Suprapubic skin (tissue), 4 donors: ENCODE results near the gene HELZ2. TPM values are rescaled to one million over a fixed set of nuclear protein-coding genes. Genes with fewer than 3 reads are reported as not detected.
"Not testable (repeated sequence)": the region's sequence is repeated elsewhere in the genome, so short reads cannot be mapped to it uniquely, and the experiment has no call there.

Source experiments
- DNase-seq, 2 donors: peaks; one replicate each; pipeline ENCODE4 v3.0.0-alpha.2; 2019; ENCODE audit warnings: low spot score in 2 of 2
- H3K27ac ChIP-seq: fragments of 200-600 bp; sonication (generic); one replicate; pipeline ENCODE4 v1.5.1; 2019
- H3K27me3 ChIP-seq: fragments of 200-600 bp; sonication (generic); one replicate; pipeline ENCODE4 v1.5.1; 2019
- H3K36me3 ChIP-seq: fragments of 200-600 bp; sonication (generic); one replicate; pipeline ENCODE4 v1.5.1; 2019
- H3K4me1 ChIP-seq: fragments of 200-600 bp; sonication (generic); one replicate; pipeline ENCODE4 v1.5.1; 2019
- H3K4me3 ChIP-seq: fragments of 200-600 bp; sonication (generic); one replicate; pipeline ENCODE4 v1.5.1; 2019; ENCODE audit warnings: mild to moderate bottlenecking
- H3K9me3 ChIP-seq: fragments of 200-600 bp; sonication (generic); one replicate; pipeline ENCODE4 v1.5.1; 2019
- CTCF ChIP-seq, 2 donors: fragments of 200-600 bp in 1 of 2; fragments of 450-650 bp in 1 of 2; sonication (generic) in 1 of 2; IDR thresholded peaks; one replicate each; pipeline ENCODE4 v1.5.1; 2016 to 2019; ENCODE audit warnings: antibody characterized with exemption in 2 of 2, mild to moderate bottlenecking in 1 of 2, moderate library complexity in 1 of 2
- EP300 ChIP-seq: sonication (generic); formaldehyde crosslinking; IDR thresholded peaks from one replicate; pipeline ENCODE4 v1.6.1; 2017; ENCODE audit warnings: antibody characterized with exemption
- POLR2A ChIP-seq, 2 donors: fragments of 450-650 bp; IDR thresholded peaks; one replicate each; pipeline ENCODE4 v1.6.1; 2017; ENCODE audit warnings: antibody characterized with exemption in 2 of 2, mild to moderate bottlenecking in 2 of 2, moderate library complexity in 2 of 2
- POLR2AphosphoS5 ChIP-seq, 3 donors: sonication (generic); formaldehyde crosslinking; IDR thresholded peaks; one replicate each; pipeline ENCODE4 v1.6.1; 2017; ENCODE audit warnings: antibody characterized with exemption in 3 of 3
- WGBS: methylation state at CpG from one replicate; pipeline ENCODE4 v1.1.5; 2018; 5-methylcytosine and 5-hydroxymethylcytosine counted together
- total RNA-seq, 4 donors: library from RNA; depleted of rRNA; stranded (reverse); fragments of >200 nt; gene quantifications; one replicate each; pipeline ENCODE4 v1.1.0, GENCODE V29; 2016

Gene HELZ2
- total RNA-seq, 4 donors from 2014 or later = 22.8 to 36.6 (median 31.8) TPM

- no peak for TF ChIP-seq POLR2A (IDR thresholded peaks at IDR 0.05)
- TF ChIP-seq EP300 = no peak
- no peak for TF ChIP-seq POLR2AphosphoS5 (IDR thresholded peaks at IDR 0.05)
- no peak for TF ChIP-seq CTCF (IDR thresholded peaks at IDR 0.05)
- 80% methylated on average over 1 of the region's 3 CpGs for WGBS
- peaks cover 46% of the 10 kb centered on the region for H3K36me3 ChIP-seq
Observed at GRCh38 chr20:63602321-63602720, 28.3 kb upstream of the HELZ2 start.

GRCh38 chr20:63601679-63602078 lies 27.6 kb upstream of the HELZ2 start:
- not testable (repeated sequence) for DNase-seq, H3K4me3 ChIP-seq, H3K27ac ChIP-seq, H3K9me3 ChIP-seq, H3K27me3 ChIP-seq, H3K4me1 ChIP-seq
- peaks cover 46% of the 10 kb centered on the region for H3K36me3 ChIP-seq
- WGBS = 86% methylated on average over 6 of the region's 8 CpGs

More at GRCh38 chr20:63602321-63602720, 28.3 kb upstream of the HELZ2 start:
- H3K4me3 ChIP-seq = no peak overlapping the region
- H3K27ac ChIP-seq = no peak overlapping the region
- H3K27me3 ChIP-seq = no peaks in the 10 kb centered on the region
- no peak for DNase-seq
- H3K9me3 ChIP-seq = no peaks in the 10 kb centered on the region
- H3K4me1 ChIP-seq = no peaks in the 10 kb centered on the region

- no peak for TF ChIP-seq POLR2A (IDR thresholded peaks at IDR 0.05)
- TF ChIP-seq POLR2AphosphoS5 (IDR thresholded peaks at IDR 0.05) = no peak
- TF ChIP-seq CTCF (IDR thresholded peaks at IDR 0.05) = no peak
- no peak for TF ChIP-seq EP300
- no peak overlapping the region for H3K4me3 ChIP-seq
- H3K9me3 ChIP-seq = no peaks in the 10 kb centered on the region
- H3K36me3 ChIP-seq = peaks cover 56% of the 10 kb centered on the region
- H3K27me3 ChIP-seq = no peaks in the 10 kb centered on the region
- DNase-seq = no peak
- H3K4me1 ChIP-seq = peaks cover under 1% of the 10 kb centered on the region
- WGBS = 93% methylated on average over 27 of the region's 27 CpGs
- H3K27ac ChIP-seq = no peak overlapping the region
Observed at GRCh38 chr20:63599396-63600050, 25.5 kb upstream of the HELZ2 start.

GRCh38 chr20:63598479-63599395 lies 24.7 kb upstream of the HELZ2 start:
- no peaks in the 10 kb centered on the region for H3K27me3 ChIP-seq
- peaks cover 57% of the 10 kb centered on the region for H3K36me3 ChIP-seq
- WGBS = 89% methylated on average over 33 of the region's 33 CpGs

More at GRCh38 chr20:63598479-63599395, 24.7 kb upstream of the HELZ2 start:
- Histone ChIP-seq H3K4me1 (peaks cover 4% of the 10 kb centered on the region), H3K4me3 (no peak overlapping the region), H3K9me3 (no peaks in the 10 kb centered on the region), H3K27ac (no peak overlapping the region)
- TF ChIP-seq POLR2AphosphoS5 (IDR thresholded peaks at IDR 0.05) (no peak), CTCF (IDR thresholded peaks at IDR 0.05) (no peak), EP300 (no peak), POLR2A (IDR thresholded peaks at IDR 0.05) (no peak)
- DNase-seq = no peak
